ENCODE results near the gene ERG.

The ERG gene

DNA sequence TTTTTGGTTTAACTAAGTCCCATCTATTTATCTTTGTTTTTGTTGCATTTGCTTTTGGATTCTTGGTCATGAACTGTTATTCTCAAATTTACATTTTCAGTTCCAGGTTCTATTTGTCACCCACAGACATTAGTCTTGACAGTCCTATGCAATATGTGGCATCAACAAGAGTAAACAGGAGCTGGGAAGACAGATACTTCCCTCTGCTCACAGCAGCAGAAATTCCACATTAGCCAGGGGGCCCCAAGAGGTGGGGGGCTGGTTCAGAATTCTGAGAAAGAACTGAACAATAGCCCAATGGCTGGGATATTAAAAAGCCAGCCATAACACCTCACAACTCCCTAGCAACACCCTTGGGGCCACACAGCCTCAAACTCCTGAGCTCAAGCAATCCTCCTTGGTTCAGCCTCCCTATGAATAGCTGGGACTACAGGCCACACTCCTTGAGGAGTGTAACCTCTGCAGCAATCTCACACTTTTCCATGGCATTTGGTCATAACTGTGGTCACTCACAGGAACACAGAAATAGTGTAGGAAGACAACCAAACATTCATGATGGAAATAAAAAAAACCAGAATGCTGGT lies 67.8 kb downstream of the ERG start:
- no peak for DNase-seq

DNA sequence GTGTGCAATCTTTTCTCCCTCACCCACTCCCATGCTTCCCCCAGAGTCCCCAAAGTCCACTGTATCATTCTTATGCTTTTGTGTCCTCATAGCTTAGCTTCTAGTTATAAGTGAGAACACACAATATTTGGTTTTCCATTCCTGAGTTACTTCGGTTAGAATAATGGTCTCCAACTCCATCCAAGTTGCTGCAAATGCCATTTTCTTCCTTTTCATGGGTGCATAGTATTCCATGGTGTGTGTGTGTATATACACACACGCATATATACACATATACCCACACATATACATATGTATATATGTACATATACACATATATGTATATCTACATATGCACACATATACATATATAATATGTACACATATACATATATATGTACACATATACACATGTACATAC lies 69.3 kb downstream of the ERG start:
- no peak for DNase-seq

DNA sequence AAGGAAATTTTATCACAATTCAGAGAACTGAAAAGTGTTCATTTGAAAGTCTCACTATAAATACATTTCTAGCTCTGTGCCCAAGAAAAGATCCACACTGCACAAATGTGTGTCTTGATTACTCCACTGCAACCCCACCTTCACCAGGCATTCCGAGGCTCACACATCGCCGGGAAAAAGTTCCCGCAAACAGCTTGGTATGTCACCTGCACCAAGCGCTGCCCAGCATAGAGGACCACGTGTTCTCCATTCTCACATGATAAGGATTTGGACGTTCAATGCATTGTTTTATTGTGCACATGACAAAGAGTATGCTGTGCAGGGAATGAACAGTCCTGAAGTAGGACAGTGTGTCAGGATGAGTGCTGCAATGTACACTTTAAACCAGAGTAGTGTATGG lies 70.1 kb downstream of the ERG start:
- no peak for DNase-seq

DNA sequence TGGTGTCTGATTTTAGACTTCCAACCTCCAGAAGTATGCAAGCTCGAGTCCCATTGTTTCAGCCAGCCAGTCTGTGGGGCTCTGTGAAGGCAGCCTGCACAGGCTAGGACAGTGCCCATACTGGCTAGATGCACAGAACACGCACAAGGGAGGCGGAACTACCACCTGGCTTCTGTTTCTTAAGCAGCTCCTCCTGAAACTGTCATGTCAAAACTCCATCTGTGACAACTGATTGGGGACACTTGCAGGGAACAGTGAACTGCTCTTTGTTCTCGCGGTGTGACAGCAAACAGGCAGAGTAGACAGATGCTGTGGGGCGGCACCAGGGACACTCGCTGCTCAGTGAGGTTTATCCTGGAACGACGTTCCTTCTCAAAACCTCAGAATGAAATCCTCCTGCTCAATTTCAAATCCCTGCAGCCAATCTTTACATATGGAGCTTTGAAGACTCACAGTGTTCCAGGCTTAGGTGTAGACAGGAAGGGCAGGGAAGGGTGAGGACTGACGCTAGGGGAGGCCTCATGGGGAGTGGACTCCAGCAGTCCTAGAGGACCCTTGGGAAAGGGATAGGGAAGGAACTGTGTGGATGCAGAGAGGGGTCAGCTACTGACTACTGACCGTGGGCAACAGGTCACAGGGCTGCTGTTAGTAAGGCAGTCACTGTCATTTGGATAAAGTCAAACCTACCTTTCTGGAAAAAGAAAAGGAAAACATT lies 73.8 kb downstream of the ERG start:
- no peak for DNase-seq

DNA sequence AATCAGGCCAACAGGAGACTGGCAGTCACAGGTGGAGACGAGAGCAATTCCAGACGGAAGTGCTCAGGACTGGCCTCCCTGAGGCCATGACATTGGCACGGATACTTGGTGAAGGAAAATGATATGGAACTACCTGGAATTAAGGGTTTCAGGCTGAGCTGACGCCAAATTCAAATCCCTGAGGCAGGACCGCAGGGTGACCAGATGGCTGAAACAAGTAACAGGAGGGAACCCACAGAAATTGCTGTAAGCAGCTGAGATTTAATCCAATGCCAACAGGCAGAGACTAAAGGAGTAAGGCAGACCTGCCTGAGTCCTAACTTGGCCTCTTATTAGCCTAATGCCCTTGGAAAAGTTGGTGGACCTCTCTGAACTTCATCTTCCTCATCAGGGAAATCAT lies 76.2 kb downstream of the ERG start:
- no peak for DNase-seq

DNA sequence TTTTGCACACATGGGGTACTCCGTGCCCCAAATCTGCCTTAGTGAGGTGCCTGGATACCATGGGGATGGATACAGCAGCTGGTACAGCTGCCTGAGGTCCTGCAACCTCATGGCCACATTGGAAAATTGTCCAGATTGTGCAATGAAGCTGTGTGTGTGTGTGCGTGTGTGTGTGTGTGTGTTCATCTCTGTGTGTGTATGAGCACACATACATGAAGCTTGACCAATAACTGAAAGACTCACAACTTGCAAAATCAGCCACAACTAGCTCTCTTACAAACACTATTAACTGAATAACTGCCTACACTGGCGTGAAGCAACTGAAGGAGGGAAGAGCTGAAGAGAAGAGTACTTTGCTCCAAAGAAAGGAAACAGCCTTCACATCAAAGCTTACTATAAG lies 78.1 kb downstream of the ERG start:
- DNase-seq, result no peak

DNA sequence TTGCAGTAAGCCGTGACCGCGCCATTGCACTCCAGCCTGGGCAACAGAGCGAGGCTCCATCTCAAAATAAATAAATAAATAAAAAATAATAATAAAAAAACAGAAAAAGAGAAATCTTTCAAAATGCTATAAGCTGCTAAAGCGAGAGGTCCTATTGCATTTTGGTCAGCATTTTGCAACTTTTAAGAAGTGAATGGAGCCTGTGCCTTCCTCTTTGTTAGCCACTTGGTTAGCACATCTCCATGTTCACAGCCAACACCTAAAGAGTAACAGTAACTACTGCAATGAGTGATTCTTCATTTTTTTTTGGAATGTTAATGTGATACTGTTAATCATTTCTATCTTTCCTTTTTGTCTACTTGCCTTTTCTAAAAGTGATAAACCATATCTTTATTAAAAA lies 80.6 kb downstream of the ERG start:
- DNase-seq, result no peak

DNA sequence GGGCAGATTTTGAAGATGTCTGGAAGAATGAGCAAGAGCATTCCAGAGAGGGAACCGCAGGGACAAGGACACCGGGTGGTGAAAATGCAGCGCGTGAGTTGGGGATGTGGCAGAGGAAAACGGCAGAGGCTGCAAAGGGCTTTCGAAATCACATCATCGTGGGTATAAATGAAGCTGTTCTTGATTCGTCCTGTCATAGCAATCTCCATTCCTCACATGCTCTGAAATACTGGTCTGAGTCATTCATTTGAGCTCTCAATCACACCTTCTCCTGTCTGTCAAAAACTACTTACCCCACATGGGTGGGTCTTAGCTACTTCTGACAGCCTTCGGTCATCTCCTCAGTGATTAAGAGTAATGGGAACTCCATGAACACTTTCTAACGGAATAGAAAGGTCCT lies 81.5 kb downstream of the ERG start:
- no peak for DNase-seq

DNA sequence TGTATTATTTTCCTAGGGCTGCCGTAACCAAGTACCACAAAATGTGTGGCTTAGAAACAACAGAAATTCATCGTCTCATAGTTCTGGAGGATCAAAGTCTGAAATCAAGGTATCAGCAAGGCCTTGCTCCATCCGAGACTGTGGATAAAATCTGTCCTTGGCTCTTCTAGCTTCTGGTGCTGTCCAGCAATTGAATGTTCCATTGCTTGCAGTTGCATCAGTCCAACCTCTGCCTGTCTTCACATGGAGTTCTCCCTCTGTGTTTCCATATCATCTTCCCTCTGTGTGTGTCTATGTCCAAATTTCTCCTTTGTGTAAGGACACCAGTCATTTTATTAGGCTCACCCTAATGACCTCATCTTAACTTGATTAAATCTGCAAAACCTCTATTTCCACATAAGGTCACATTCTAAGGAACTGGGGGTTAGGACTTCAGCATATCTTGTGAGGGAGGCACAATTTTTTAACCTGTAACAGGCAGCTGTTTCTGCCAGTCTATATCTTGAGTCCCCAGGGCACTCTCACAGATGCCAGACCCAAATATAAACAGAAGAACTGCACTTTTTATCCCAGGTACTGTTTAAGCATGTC lies 84.2 kb downstream of the ERG start:
- no peak for DNase-seq

DNA sequence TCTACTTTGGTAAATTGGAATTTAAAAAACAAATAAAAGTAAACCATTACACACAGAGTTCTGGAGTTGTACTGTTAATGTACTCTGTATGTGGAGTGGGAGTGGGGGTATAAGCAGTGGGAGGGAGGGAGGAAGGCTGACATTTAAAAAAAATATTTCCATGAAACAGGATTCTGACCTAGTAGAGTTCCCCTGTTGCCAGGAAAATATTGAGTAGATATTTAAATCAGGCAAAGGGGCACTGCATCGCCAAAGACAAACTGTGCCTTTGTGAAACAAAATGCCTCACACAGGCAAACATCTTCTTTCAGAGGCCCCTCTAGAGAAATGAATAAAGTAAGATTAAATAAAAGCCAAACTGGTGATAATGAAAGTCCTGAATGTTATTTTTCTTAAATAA lies 87.8 kb downstream of the ERG start:
- no peak for DNase-seq

DNA sequence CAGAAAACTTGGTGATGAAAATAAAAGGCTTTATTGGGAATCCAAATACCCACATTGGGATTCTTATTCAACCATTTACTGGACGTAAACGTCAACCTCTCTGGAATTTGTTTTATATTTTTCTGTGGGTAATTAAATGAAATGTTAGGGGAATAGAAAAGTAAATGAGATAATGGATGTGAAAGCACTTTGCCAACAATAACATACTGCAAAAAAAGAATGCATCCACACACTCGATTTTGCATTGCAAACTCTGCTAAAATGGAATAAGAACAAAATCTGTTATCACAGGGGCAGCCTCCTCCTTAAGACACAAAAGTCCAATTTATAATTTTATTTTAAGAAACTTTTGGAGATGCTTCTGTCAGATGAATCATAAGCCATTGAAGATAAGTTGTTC lies 88.4 kb downstream of the ERG start:
- DNase-seq, result no peak

DNA sequence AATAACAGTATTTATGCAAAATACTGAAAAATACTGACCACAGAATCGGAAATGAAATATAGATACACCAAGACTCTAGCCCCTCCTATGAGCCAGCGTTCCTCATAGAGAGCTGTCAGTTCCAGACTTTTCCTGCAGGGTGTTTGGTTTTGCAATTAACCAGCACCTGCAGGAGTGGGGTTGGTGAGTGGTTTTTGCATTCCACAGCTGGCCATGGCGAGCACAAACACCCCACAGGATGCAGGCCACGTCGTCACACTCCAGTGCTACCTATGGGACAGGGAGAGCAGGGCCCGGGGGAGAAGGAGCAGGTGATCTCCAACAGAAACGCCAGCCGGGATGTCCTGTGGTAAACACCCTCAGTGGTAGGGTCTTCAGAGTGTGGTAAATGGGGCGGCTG lies 94.1 kb downstream of the ERG start:
- no peak for DNase-seq

DNA sequence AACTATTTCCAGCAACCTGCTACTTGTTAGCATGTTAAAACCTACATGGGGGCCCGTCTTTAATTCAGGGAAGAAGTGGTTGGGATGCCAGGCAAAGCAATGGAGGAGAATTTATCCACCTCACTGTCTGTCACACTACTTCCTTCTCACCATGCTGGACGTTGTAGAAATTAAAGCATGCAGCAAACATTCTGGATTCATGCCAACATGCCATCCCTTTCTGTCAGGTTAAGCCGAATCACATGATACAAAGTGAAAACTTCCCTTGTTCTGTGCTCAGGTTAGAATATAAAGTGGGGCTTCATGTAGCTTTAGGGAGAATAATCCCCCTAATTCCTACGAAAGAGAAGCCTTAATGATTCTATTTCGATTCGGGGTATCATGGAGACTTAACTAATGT lies 95.5 kb downstream of the ERG start:
- DNase-seq, result no peak

DNA sequence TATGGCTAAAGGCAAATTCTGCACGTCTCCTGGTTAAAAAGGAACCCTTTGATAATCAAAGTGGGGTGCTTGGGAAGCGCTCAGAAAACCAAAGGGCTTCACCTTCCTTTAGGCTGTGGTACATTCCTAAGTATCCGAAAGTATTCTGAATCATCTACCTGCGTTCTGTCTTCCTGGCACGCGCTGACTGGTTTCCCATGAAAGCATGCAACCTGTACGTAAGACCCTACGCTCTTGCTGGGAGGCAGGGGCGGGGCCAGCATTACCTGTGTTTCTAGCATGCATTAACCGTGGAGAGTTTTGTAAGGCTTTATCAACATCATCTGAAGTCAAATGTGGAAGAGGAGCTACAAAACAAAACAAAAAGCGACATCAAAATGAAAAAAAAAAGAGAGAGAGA lies 96.0 kb downstream of the ERG start:
- no peak for DNase-seq

DNA sequence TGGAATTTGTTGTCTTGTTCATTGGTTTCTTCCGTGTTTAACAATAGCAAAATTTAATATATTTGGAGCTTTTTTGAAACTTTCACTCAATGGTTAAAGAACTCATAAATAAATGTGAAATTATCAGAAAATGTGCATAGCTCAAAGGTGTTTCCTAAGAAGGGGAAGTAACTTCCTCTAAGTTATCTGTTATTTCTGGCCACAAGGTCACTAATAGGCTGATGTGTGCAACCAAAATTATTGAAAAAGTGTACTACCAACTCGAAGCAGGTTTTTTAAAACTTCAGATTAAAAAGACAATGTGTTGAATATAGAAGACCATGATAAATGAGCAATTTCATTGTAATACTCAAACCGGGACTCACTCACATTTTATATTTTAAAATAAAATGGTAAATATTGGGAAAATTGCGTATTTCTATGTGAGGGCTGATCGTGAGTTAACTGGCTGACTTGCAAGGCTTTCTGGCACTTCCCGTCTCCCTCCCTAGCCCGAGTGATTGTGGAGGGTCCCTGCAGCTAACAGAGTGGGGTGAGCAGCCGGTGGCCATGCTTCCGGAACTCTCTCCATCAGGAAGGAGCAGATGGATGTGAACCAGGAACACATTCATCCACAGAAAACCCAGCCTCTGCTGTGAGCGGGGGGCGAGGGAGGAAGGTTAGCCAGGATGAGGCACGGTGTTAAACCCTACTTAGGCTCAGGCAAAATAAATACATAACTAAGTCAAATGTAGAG lies 96.9 kb downstream of the ERG start:
- DNase-seq, result no peak

DNA sequence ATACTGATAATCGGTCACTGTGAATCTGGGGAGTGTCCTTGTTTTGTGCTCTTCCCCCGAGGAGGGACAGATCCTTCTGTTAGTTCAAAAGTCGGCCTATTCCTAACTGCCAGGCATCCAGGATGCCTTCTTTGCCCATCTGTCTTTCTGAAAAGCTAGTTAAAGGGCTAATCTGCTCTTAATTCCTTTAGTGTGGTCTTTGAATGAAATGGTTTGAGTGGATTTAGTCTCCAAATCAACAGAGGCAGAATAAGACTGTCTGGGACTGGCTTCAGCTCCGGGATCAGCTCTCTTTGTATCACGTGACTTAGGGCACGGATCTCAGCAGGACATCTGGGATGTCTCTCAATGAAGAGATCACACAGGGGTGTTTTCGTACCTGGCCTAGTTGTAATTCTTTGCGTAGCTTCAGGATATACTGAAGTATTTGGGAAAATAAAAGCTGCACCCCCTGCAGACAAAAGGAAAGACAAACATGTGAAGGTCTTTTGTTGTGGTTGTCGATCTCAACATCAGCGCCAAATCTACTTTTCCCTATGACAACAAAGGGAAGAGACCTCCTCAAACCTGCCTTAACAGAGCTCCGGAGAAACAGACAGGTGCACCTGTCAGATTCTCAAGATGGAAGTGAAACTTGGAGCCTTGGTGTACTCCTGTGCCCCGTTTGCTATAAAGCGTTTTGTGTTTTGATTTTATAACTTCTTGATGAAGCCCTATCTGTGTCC lies 97.9 kb downstream of the ERG start:
- no peak for DNase-seq

DNA sequence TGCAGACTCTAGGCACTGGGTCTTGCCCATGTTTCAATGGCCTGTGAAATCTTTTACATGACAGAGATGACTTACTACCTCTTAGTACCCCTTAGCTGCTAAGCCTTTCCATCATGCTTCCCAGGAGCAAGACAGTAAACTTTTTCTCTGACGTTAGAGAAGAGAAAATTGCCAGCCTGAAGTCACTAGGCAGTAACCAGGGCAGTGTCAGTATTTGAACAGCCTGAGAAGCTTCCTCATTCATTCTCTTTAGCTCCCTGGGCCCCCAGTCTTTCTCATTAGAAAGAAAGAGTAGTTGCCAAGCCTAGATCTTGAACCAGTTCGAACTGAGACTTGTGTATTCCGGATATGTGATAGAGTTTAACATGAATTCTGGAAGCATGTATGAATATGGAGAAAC lies 99.2 kb downstream of the ERG start:
- no peak for DNase-seq

DNA sequence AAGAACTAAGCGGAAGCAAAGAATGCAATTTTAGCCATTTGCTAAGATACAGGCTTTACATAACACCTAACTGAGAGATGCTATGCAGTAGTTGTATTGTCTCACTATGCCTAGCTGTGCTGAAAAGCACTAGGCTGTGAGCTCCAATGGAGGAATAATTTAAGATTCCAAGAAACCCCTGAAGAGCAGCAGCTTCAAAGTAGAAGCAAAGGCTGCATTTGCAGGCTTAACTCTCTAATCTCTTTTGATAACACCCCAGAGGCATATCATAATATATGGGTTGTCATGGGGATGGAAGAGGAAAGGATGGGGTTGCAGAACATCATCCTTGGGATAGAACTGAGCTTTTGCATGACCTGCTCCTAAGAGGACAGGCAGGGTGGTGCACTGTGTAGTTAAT lies 102.0 kb downstream of the ERG start:
- DNase-seq, result no peak

DNA sequence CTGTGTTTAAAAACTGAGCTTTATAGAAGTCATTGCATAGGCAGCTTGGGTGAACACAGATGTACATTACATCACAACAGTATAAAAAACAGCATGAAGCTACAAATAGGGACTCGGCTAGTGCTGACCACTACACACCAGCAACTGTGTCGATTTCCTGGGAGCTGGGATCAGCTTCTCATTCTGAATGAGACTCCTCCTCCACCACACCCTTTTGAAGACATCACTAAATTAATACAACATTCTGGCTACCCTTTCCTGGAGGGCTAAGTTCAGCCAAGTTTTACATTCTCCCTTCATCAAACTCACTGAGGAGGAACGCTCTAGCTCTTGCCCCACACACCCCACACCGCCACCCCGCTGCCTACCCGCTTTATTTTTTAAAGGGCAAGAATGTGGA lies 102.7 kb downstream of the ERG start:
- DNase-seq, result no peak

DNA sequence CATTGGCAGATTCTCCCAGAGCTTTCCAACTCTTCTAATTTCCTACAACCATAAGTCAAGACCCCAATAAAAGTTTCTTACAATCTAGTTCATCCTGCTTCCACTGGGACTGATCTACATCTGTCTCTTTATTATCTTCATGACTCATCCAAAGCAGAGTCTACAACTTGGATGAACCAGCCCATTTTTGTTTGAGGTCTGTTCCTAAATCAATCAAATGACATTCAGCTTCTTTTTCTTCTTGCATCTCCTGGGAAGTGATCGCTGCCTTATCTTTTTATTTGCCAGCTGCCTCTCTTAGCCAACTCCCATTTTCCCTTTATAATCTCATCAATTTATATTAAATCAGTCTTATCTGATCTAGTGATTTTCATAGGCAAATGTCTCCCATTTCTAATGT lies 105.6 kb downstream of the ERG start:
- DNase-seq, result no peak

DNA sequence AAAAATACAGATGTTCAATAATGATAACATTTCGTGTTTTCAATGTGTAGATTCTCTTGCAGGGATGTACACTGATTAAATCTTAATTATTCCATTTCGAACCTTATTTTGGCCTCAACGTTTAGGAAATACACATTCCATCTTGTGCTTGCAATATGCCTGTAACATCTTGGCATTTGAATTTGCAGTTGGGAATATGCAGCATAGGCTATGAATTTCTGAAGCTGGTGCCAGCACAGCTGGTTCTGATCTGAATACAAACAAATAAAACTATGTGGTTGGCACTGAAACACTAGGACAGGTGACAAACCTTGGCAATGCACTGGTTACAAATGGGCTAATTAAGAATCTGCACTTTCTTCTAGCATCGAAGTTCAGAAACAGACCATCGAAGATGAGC lies 108.4 kb downstream of the ERG start:
- DNase-seq, result no peak

DNA sequence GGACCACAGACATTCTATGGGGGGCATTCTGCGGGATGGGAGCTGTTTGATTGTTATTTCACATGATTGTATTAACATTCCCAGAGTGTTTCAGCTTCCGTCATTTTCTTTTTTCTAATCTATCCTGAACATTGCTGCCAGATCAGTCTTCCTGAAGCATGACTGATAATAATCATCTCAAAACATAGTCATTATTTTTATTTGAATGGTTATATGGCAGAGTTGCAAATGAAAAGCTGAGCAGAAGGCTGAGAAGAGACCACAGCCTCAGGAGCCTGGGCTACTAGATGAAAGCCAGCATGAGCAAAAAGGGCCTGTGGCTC lies 109.0 kb downstream of the ERG start:
- no peak for DNase-seq

DNA sequence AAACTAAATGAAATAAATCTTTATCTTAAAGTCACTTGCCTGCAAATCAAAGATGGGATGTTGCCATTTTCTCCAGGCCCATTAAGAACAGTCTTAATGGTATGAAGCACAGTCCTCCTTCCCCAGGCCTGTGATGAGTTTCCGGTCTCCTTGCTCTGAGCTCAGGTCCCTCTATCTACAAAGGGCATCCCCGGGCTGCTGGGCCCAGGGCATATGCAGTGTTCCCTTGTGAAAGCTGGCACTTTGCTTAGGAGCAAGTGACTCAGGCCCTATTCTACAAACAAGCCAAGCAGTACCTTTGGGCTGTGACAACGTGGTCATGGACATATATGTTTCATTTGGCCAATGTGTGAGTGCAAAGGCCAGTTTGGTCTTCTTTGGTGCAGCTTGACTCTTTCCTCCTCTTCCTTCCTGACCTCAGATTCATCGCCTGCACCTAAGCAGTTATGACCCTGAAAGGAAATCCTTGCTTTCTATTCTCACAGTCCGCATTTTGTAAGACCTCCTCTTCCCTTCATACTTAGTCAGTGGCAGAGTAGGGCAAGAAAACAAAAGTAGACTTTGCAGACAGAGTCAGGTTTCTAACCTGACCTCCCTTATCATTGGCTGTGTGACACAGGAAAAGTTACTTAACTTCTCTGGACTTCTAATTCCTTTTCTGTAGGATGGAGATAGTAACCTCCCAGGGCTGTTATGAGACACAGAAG lies 109.5 kb downstream of the ERG start:
- no peak for DNase-seq
